ENCODE results near the gene USH1C. TPM values are rescaled to one million over a fixed set of nuclear protein-coding genes. Genes with fewer than 3 reads are reported as not detected.

USH1C gene
- total RNA-seq, 1 experiment from 2014 or later = not detected

GRCh38 chr11:17526326-17526725, 17.9 kb downstream of the USH1C start:
- DNase-seq (ENCODE audit: low spot score) = no peak

GRCh38 chr11:17525570-17525969, 18.6 kb downstream of the USH1C start:
- no peak for DNase-seq (ENCODE audit: low spot score)

- no peak for DNase-seq (ENCODE audit: low spot score)
These were observed 20.0 kb downstream of the USH1C start for GRCh38 chr11:17524221-17524620.

- no peak for DNase-seq (ENCODE audit: low spot score)
These were observed 21.6 kb downstream of the USH1C start for GRCh38 chr11:17522655-17523054.

GRCh38 chr11:17521106-17521900, 22.9 kb downstream of the USH1C start:
- DNase-seq (ENCODE audit: low spot score) = no peak

GRCh38 chr11:17519061-17519885, 24.9 kb downstream of the USH1C start:
- no peak for DNase-seq (ENCODE audit: low spot score)

- DNase-seq (ENCODE audit: low spot score) = no peak
These were observed 25.9 kb downstream of the USH1C start for GRCh38 chr11:17518366-17518765.

GRCh38 chr11:17517186-17517585, 27.0 kb downstream of the USH1C start:
- DNase-seq (ENCODE audit: low spot score) = no peak

GRCh38 chr11:17516551-17517150, 27.6 kb downstream of the USH1C start:
- no peak for DNase-seq (ENCODE audit: low spot score)

- DNase-seq (ENCODE audit: low spot score) = no peak
These were observed 28.6 kb downstream of the USH1C start for GRCh38 chr11:17515443-17516176.

GRCh38 chr11:17514476-17514875, 29.7 kb downstream of the USH1C start:
- DNase-seq (ENCODE audit: low spot score) = no peak

- DNase-seq (ENCODE audit: low spot score) = no peak
These were observed 30.4 kb downstream of the USH1C start for GRCh38 chr11:17513853-17514252.

GRCh38 chr11:17512101-17512500, 32.1 kb downstream of the USH1C start:
- no peak for DNase-seq (ENCODE audit: low spot score)

- DNase-seq (ENCODE audit: low spot score) = no peak
These were observed 32.6 kb downstream of the USH1C start for GRCh38 chr11:17511571-17511970.

GRCh38 chr11:17510507-17511206, 33.6 kb downstream of the USH1C start:
- DNase-seq (ENCODE audit: low spot score) = no peak

- no peak for DNase-seq (ENCODE audit: low spot score)
These were observed 35.4 kb downstream of the USH1C start for GRCh38 chr11:17508791-17509190.

- no peak for DNase-seq (ENCODE audit: low spot score)
These were observed 35.9 kb downstream of the USH1C start for GRCh38 chr11:17508306-17508705.

GRCh38 chr11:17507773-17508172, 36.4 kb downstream of the USH1C start:
- DNase-seq (ENCODE audit: low spot score) = no peak

- DNase-seq (ENCODE audit: low spot score) = no peak
These were observed 37.3 kb downstream of the USH1C start for GRCh38 chr11:17506942-17507341.

GRCh38 chr11:17506314-17506713, 37.9 kb downstream of the USH1C start:
- no peak for DNase-seq (ENCODE audit: low spot score)

GRCh38 chr11:17505146-17505545, 39.1 kb downstream of the USH1C start:
- no peak for DNase-seq (ENCODE audit: low spot score)
